ENCODE measurements around the gene TLNRD1. TPM values are rescaled to one million over a fixed set of nuclear protein-coding genes. Genes with fewer than 3 reads are reported as not detected.

Gene TLNRD1
- total RNA-seq, 2 experiments from 2014 or later = 31.2 to 32.3 TPM

GRCh38 chr15:80982839-80983238 lies 17.9 kb upstream of the TLNRD1 start:
- H3K4me1 Mint-ChIP-seq = peaks cover 49% of the 10 kb centered on the region
- H3K27ac Mint-ChIP-seq = no peak overlapping the region
- CTCF ChIA-PET = interaction anchor here (0.6 to 1.1 kb wide), 2 partner anchors 283 to 286 kb away, joined by 3 read pairs; no protein-coding TSS in a partner anchor
- H3K27me3 Mint-ChIP-seq = no peaks in the 10 kb centered on the region
- H3K36me3 Mint-ChIP-seq = peaks cover 46% of the 10 kb centered on the region
- DNase-seq (no peak), ATAC-seq (no peak)
- no peak overlapping the region for H3K4me3 Mint-ChIP-seq
- no peaks in the 10 kb centered on the region for H3K9me3 Mint-ChIP-seq (ENCODE audit: low read depth)

GRCh38 chr15:80984856-80985255 lies 15.9 kb upstream of the TLNRD1 start:
- DNase-seq = no peak
- CTCF ChIA-PET = interaction anchor here (0.6 to 1.4 kb wide), 3 partner anchors 15 to 281 kb away, joined by 3 read pairs; no protein-coding TSS in a partner anchor
- peak overlapping the region; percentile 25 for H3K4me3 Mint-ChIP-seq
- no peaks in the 10 kb centered on the region for H3K9me3 Mint-ChIP-seq (ENCODE audit: low read depth)
- H3K27ac Mint-ChIP-seq = peak overlapping the region; percentile 57
- no peak for ATAC-seq
- H3K36me3 Mint-ChIP-seq = peaks cover 44% of the 10 kb centered on the region
- no peaks in the 10 kb centered on the region for H3K27me3 Mint-ChIP-seq
- H3K4me1 Mint-ChIP-seq = peaks cover 49% of the 10 kb centered on the region

- ATAC-seq = no peak
- CTCF ChIA-PET = interaction anchor here (1.4 to 1.6 kb wide), 2 partner anchors 16 to 280 kb away, joined by 3 to 5 read pairs; no protein-coding TSS in a partner anchor
- Mint-ChIP-seq H3K4me1 (peaks cover 59% of the 10 kb centered on the region), H3K9me3 (ENCODE audit: low read depth) (no peaks in the 10 kb centered on the region), H3K36me3 (peaks cover 41% of the 10 kb centered on the region), H3K4me3 (no peak overlapping the region), H3K27ac (no peak overlapping the region), H3K27me3 (no peaks in the 10 kb centered on the region)
- no peak for DNase-seq
Observed at GRCh38 chr15:80985981-80986380, 14.7 kb upstream of the TLNRD1 start.

- CTCF ChIA-PET = interaction anchor here (1.6 kb wide), 1 partner anchor 279 kb away, joined by 5 read pairs; no protein-coding TSS in a partner anchor
- H3K27me3 Mint-ChIP-seq = no peaks in the 10 kb centered on the region
- DNase-seq (no peak), ATAC-seq (no peak)
- no peak overlapping the region for H3K27ac Mint-ChIP-seq
- no peaks in the 10 kb centered on the region for H3K9me3 Mint-ChIP-seq (ENCODE audit: low read depth)
- peaks cover 64% of the 10 kb centered on the region for H3K4me1 Mint-ChIP-seq
- H3K36me3 Mint-ChIP-seq = peaks cover 41% of the 10 kb centered on the region
- no peak overlapping the region for H3K4me3 Mint-ChIP-seq
Observed at GRCh38 chr15:80986487-80986886, 14.2 kb upstream of the TLNRD1 start.

GRCh38 chr15:80988148-80988796 lies 12.5 kb upstream of the TLNRD1 start:
- Mint-ChIP-seq H3K36me3 (peaks cover 31% of the 10 kb centered on the region), H3K27ac (peak overlapping the region; percentile 96), H3K4me1 (peaks cover 67% of the 10 kb centered on the region), H3K4me3 (peak overlapping the region; percentile 100), H3K9me3 (ENCODE audit: low read depth) (no peaks in the 10 kb centered on the region), H3K27me3 (no peaks in the 10 kb centered on the region)
- ATAC-seq (no peak), DNase-seq (no peak)
- CTCF ChIA-PET = interaction anchor here (1.2 to 2.4 kb wide), 3 partner anchors 11 to 277 kb away, joined by 3 to 12 read pairs (median 3); no protein-coding TSS in a partner anchor

- Mint-ChIP-seq H3K4me3 (peak overlapping the region; percentile 100), H3K27me3 (no peaks in the 10 kb centered on the region), H3K4me1 (peaks cover 63% of the 10 kb centered on the region), H3K27ac (peak overlapping the region; percentile 96), H3K9me3 (ENCODE audit: low read depth) (no peaks in the 10 kb centered on the region), H3K36me3 (peaks cover 28% of the 10 kb centered on the region)
- CTCF ChIA-PET = interaction anchor here (1.2 to 2.4 kb wide), 3 partner anchors 12 to 277 kb away, joined by 3 to 12 read pairs (median 3); no protein-coding TSS in a partner anchor
- no peak for ATAC-seq
- no peak for DNase-seq
Observed at GRCh38 chr15:80989081-80989517, 11.6 kb upstream of the TLNRD1 start.

GRCh38 chr15:80989518-80990478 lies 10.9 kb upstream of the TLNRD1 start, which contains the start of gene MESD:
TSS of gene MESD (minus strand) at chr15:80989819. CDS start at chr15:80989791, 28 bp downstream.
- peaks cover 27% of the 10 kb centered on the region for H3K36me3 Mint-ChIP-seq
- H3K4me3 Mint-ChIP-seq = peak within 1 kb of the TSS; percentile 100
- H3K4me1 Mint-ChIP-seq = peaks cover 58% of the 10 kb centered on the region
- H3K27ac Mint-ChIP-seq = peak within 1 kb of the TSS; percentile 96
- peak; percentile 98 for DNase-seq
- H3K27me3 Mint-ChIP-seq = no peaks in the 10 kb centered on the region
- CTCF ChIA-PET = interaction anchor here (0.9 to 7.1 kb wide), 5 partner anchors 9 to 305 kb away, joined by 3 to 52 read pairs (median 8); partner anchors contain the start of gene TLNRD1
- ATAC-seq = peak; percentile 99
- no peaks in the 10 kb centered on the region for H3K9me3 Mint-ChIP-seq (ENCODE audit: low read depth)

GRCh38 chr15:80990955-80991354 lies 9.8 kb upstream of the TLNRD1 start:
- peak overlapping the region; percentile 23 for H3K4me3 Mint-ChIP-seq

GRCh38 chr15:80991421-80991820 lies 9.3 kb upstream of the TLNRD1 start:
- peaks cover 47% of the 10 kb centered on the region for H3K4me1 Mint-ChIP-seq
- H3K27me3 Mint-ChIP-seq = no peaks in the 10 kb centered on the region
- ATAC-seq (no peak), DNase-seq (peak; percentile 68)
- peak overlapping the region; percentile 23 for H3K4me3 Mint-ChIP-seq
- no peaks in the 10 kb centered on the region for H3K9me3 Mint-ChIP-seq (ENCODE audit: low read depth)
- CTCF ChIA-PET = interaction anchor here (0.7 to 7.1 kb wide), 7 partner anchors 10 to 274 kb away, joined by 4 to 52 read pairs (median 8); partner anchors contain the start of gene TLNRD1
- peaks cover 17% of the 10 kb centered on the region for H3K36me3 Mint-ChIP-seq
- H3K27ac Mint-ChIP-seq = peak overlapping the region; percentile 70

More at GRCh38 chr15:80990955-80991354, 9.8 kb upstream of the TLNRD1 start:
- CTCF ChIA-PET = interaction anchor here (0.7 to 7.1 kb wide), 8 partner anchors 8 to 275 kb away, joined by 3 to 52 read pairs (median 7); partner anchors contain the start of gene TLNRD1
- ATAC-seq = no peak
- peak overlapping the region; percentile 70 for H3K27ac Mint-ChIP-seq
- H3K36me3 Mint-ChIP-seq = peaks cover 20% of the 10 kb centered on the region
- peaks cover 50% of the 10 kb centered on the region for H3K4me1 Mint-ChIP-seq
- no peaks in the 10 kb centered on the region for H3K27me3 Mint-ChIP-seq
- H3K9me3 Mint-ChIP-seq (ENCODE audit: low read depth) = no peaks in the 10 kb centered on the region
- no peak for DNase-seq

GRCh38 chr15:80992006-80992405 lies 8.7 kb upstream of the TLNRD1 start:
- Mint-ChIP-seq H3K27ac (peak overlapping the region; percentile 70), H3K9me3 (ENCODE audit: low read depth) (no peaks in the 10 kb centered on the region), H3K4me1 (peaks cover 42% of the 10 kb centered on the region), H3K36me3 (peaks cover 16% of the 10 kb centered on the region), H3K27me3 (no peaks in the 10 kb centered on the region), H3K4me3 (no peak overlapping the region)
- DNase-seq = no peak
- CTCF ChIA-PET = interaction anchor here (1.2 to 7.1 kb wide), 6 partner anchors 9 to 273 kb away, joined by 4 to 52 read pairs (median 8); partner anchors contain the start of gene TLNRD1
- ATAC-seq = no peak

GRCh38 chr15:80992441-80992840 lies 8.3 kb upstream of the TLNRD1 start:
- ATAC-seq = no peak
- no peak for DNase-seq
- Mint-ChIP-seq H3K9me3 (ENCODE audit: low read depth) (no peaks in the 10 kb centered on the region), H3K27me3 (no peaks in the 10 kb centered on the region), H3K4me1 (peaks cover 43% of the 10 kb centered on the region), H3K36me3 (peaks cover 14% of the 10 kb centered on the region), H3K4me3 (no peak overlapping the region), H3K27ac (no peak overlapping the region)
- CTCF ChIA-PET = interaction anchor here (2.6 to 7.1 kb wide), 3 partner anchors 9 to 273 kb away, joined by 9 to 52 read pairs (median 14); partner anchors contain the start of gene TLNRD1

- CTCF ChIA-PET = interaction anchor here (1.0 to 7.1 kb wide), 4 partner anchors 110 to 269 kb away, joined by 4 to 52 read pairs (median 4); no protein-coding TSS in a partner anchor
- peaks cover 3% of the 10 kb centered on the region for H3K36me3 Mint-ChIP-seq
- no peaks in the 10 kb centered on the region for H3K27me3 Mint-ChIP-seq
- H3K4me1 Mint-ChIP-seq = peaks cover 36% of the 10 kb centered on the region
- H3K27ac Mint-ChIP-seq = no peak overlapping the region
- peak; percentile 45 for DNase-seq
- no peaks in the 10 kb centered on the region for H3K9me3 Mint-ChIP-seq (ENCODE audit: low read depth)
- H3K4me3 Mint-ChIP-seq = no peak overlapping the region
- no peak for ATAC-seq
Observed at GRCh38 chr15:80996247-80996646, 4.5 kb upstream of the TLNRD1 start.
